G401.6 (cell line): ENCODE data around the gene LYPD6.
"Not testable (repeated sequence)": the region's sequence is repeated elsewhere in the genome, so short reads cannot be mapped to it uniquely, and the experiment has no call there.

Experiments used
- FAIRE-seq: peaks from 2 replicates; lab custom pipeline; 2012; peaks lifted over from hg19 to GRCh38; lab: Jason Lieb, UNC

Gene LYPD6

GRCh38 chr2:149330127-149331022, at the start of gene LYPD6:
Gene LYPD6 (plus strand): TSS chr2:149330587. CDS start chr2:149437709, 107,122 bp downstream.
- no peak for FAIRE-seq

GRCh38 chr2:149281441-149281840, 48.9 kb upstream of the LYPD6 start:
- no peak for FAIRE-seq

DNA sequence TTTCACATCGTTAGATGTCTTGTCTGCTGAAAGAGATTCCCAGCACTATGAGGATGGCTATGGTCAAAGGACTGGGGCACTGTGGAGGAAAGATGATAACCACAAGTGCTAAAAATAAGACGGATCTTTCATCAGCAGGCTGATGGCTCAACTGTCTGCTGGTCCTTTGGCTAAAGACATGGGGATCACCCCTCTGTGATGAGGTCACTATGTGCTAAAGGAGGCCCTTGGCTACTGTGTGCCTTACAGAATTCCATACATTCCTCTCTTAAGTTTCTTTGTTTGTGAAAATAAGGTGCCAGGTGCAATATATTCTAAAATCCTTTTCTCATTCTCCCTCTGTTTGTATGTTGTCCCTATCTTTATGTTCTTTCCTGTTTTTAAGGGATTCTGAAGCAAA, 39.7 kb upstream of the LYPD6 start:
- FAIRE-seq: no peak

DNA sequence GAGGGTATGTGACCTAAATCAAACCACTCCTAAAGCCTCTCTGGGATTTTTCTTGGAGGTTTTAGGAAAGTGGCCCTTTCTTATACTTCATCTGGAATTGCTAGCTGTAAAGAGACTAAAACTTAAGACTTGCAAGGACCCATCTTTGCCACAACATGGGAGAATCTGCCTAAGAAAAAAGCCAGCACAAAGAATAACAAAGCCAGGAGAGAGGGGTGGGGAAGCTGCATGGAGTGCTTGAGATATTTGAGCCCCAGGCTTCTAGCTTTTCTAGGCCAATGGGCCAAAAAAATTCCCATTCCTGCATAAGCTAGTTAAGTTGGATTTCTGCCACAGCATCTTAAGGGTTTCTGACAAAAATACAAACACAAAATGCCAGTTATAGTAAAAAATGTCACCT, 38.5 kb upstream of the LYPD6 start:
- FAIRE-seq: no peak

- no peak for FAIRE-seq
These were observed 34.4 kb upstream of the LYPD6 start for GRCh38 chr2:149296031-149296430.

- FAIRE-seq: no peak
These were observed 23.4 kb upstream of the LYPD6 start for GRCh38 chr2:149307014-149307413.

- FAIRE-seq: no peak
These were observed 20.0 kb upstream of the LYPD6 start for GRCh38 chr2:149310349-149310748.

- no peak for FAIRE-seq
These were observed 18.3 kb upstream of the LYPD6 start for GRCh38 chr2:149312039-149312438.

GRCh38 chr2:149313512-149313972, 16.8 kb upstream of the LYPD6 start:
- FAIRE-seq: peak; percentile 89

- FAIRE-seq: no peak
These were observed 15.7 kb upstream of the LYPD6 start for GRCh38 chr2:149314687-149315086.

DNA sequence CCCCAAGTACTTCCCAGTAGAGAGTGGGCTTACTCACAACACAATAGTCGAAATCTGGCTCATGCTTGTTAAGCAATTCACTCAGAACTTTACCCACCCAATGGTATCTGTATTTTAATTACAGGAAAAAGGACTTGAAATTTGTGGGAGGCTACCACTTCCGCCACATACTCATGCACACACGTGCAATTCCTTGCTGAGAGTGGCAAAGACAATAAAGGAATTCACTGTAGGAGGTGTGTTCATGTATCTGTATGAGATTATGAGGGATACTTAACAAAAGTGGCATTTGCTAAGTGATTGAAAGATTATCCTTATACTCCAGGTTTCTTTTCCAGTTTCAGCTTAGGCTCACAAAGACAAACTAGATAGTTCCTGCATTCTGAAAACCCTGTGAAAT, 14.9 kb upstream of the LYPD6 start:
- FAIRE-seq: no peak

- not testable (repeated sequence) for FAIRE-seq
These were observed 11.8 kb upstream of the LYPD6 start for GRCh38 chr2:149318566-149318965.

GRCh38 chr2:149320362-149320761, 10.0 kb upstream of the LYPD6 start:
- no peak for FAIRE-seq

GRCh38 chr2:149329068-149329467, 1.3 kb upstream of the LYPD6 start:
- no peak for FAIRE-seq

DNA sequence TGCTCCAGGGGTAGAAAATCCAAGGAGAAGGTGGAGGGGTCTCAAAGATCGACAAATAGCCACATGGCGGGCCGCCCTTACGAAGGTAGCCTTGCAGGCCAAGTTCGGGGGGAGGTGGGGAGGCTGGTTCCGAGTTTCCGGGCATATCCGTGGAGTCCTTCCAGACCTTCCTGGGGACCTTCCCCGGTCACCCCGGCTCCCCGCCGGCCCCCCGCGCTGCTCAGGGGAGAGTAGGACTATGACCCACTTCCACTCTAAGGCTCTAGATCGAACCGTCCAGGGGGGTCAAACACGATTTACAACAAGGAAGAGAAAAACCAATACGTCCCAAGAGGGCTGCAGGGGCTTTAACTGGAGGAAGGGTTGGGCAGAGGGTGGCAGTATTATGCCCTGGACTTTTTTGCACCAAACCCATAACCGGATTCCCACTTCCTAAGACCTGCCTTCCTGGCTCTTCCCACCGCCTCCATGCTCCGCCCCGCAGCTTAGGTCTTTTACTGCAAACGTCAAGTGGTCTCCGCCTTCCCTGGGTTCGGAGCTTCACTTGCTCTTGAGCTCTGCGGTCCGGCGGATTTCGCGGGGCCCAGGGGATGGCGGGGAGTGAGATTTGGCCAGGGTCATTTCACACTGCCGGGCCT, 779 bp upstream of the LYPD6 start:
- peak; percentile 93 for FAIRE-seq

DNA sequence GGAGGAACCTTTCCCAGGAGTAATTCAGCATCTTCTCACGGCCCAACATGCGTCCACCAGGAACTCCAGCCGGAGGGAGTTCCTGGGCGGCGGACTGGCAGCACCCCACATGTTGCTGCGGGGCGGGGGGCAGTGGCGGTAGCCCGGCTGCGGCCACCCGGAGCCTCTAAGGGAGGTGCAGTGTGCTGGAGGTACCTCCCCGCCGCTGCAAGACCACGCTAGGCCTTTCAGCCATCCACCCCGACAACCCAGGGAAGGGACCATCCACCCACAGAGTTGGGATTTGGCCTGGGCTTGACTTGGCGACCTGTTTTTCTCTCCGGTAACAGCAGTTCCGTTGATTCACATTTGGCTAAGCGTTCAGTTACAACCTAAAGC, 625 bp downstream of the LYPD6 start:
- no peak for FAIRE-seq

DNA sequence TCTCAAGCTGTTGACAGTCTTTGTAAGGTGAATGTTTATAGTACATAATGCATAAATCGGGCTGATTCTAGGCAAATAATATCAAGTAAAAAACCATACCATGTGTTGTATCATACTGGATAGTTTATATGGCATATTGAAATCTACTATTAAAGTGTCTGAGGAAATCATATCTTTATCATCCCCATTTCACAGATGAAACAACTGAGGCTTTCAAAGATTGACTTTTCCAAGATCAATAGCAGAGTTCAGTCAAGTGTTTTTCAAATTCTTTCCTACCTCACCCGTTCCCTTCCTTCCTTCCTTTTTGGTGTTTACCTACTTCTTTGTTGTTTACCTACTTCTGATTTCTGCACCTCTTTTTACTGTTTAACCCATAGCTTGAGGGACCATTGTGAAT, 2.0 kb downstream of the LYPD6 start:
- FAIRE-seq: no peak

GRCh38 chr2:149333636-149334035, 3.2 kb downstream of the LYPD6 start:
- FAIRE-seq: no peak

- FAIRE-seq: no peak
These were observed 3.8 kb downstream of the LYPD6 start for GRCh38 chr2:149334156-149334555.

DNA sequence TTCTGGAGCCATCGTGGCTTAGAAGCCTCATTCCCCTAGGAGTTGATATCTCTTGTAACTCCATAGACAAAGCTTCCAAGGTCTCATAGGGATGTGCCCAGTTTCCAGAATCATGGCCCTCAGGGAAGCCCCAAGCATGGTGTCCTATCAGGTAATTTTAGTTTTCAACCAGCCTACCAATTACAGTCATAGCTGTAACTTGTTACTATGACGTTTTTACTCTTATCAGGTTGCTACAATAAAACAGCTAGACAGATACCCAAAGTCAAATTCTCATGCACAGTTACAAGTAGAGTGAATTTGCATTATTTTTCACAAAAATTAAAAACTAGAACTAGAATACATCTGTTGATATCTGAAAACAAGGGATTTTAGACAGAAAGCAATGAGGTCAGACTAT, 8.9 kb downstream of the LYPD6 start:
- FAIRE-seq: no peak

- no peak for FAIRE-seq
These were observed 12.1 kb downstream of the LYPD6 start for GRCh38 chr2:149342509-149342908.

GRCh38 chr2:149344105-149344504, 13.7 kb downstream of the LYPD6 start:
- no peak for FAIRE-seq

- no peak for FAIRE-seq
These were observed 15.9 kb downstream of the LYPD6 start for GRCh38 chr2:149346272-149346671.

- FAIRE-seq: no peak
These were observed 17.9 kb downstream of the LYPD6 start for GRCh38 chr2:149348291-149348690.
